Left hindlimb (tissue), 1 donor: ENCODE results near the gene TCL1B.
"Not testable (repeated sequence)": the region's sequence is repeated elsewhere in the genome, so short reads cannot be mapped to it uniquely, and the experiment has no call there.

Source experiments
- DNase-seq: peaks from one replicate; pipeline ENCODE4 v3.0.0-alpha.2; 2018

Gene TCL1B, protein sequence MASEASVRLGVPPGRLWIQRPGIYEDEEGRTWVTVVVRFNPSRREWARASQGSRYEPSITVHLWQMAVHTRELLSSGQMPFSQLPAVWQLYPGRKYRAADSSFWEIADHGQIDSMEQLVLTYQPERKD

DNA sequence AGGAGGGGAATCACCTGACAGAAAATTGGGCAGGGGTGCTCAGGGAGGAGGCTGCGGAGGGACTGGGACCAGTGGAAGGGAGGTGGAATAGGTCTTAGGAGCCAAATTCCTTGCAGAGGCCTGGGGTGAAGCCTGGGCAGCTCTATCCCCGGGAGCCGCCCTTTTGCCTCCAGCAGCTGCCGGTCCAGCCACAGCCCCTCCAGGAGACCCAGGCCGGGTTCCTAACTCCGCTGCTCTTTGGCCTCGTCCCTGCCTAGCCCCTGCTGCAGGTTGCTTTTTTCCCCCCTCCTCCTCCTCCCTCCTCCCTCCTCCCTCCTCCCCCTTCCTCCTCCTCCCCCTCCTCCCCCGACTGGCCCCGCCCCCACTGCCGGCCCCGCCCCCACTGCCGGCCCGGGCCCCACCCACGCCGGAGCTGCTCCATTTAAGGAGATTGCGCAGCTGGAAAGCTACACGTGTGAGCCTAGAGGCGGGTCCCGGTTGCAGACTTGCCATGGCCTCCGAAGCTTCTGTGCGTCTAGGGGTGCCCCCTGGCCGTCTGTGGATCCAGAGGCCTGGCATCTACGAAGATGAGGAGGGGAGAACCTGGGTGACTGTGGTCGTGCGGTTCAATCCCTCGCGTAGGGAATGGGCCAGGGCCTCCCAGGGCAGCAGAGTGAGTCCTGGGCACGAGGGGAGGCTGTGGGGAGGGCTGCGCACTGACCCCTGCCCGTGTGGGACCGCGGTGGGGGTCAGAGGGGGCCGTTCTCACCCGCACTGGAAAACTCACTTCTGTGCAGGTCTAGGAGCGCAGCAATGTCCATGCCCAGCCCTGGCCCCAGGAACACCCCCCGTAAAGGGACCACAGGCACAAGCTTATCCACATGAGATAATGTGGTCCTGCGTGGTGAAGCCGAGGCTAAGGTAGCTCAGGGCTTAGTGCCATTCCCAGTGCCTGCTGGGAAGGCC, at the start of gene TCL1B:
Gene TCL1B, plus strand, starts transcription at position 449 of the 945 bp plus-strand sequence. Its CDS starts 42 bp downstream, at position 491.
- no peak for DNase-seq

DNA sequence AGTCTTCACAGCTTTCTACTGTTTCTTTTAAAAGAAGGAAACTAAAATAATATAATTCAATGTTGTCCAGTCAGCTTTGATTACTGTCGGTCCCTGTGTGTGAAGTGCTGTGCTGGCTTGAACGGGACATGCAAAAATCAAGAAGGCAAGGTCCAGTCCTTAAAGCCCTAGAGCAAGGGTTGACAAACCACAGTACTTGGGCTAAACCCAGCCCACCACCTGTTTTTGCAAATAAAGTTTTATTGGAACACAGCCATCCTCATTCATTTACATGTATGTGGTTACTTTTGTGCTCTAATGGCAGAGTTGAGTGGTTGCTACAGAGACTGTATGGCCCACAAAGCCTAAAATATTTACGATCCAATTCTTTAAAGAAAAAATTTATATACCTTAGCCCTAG, 41.2 kb upstream of the TCL1B start:
- DNase-seq = no peak

DNA sequence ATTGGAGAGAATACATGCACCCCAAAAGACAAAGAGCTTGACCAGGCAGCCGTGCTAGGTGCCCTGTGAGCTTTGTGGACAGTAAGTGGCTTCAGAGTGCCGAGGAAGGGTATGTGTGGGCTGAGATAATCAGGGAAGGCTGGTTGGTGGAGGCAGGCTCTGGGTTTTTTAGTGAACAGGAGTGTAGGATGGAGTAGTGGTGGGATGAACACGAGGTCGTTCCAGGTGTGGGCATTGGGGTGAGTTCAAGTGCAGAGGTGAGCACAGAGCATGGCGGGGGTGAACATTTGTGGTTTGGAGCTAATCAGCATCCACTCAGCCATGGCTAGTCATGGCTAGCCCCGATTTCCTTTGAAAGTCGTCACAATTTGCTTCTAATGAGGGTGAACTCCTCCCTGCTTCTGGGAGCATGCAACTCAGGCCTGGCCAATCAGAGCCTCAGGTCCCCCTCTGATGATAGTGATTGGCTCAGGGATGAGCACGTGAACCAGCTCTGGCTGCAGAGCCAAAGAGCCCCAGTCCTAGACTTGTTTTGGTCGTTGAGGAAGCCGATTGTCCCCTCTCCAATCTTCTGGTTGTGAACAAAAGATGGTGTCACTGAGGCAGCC, 40.7 kb upstream of the TCL1B start:
- DNase-seq = no peak

DNA sequence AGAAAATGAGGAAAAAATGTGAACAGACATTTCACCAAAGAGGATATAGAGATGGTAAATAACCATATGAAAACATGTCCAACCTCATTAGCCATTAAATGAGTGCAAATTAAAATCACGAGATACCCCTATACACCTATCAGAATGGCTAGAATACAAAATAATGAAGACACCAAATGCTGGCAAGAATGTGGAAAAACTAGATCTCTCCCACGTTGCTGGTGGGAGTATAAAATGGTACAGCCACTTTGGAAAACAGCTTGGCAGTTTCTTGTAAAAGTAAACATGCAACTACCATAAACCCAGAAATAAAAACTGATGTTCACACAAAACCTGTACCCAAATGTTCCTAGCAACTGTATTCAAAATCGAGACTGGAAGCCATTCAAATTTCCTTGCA, 38.3 kb upstream of the TCL1B start:
- DNase-seq = no peak

DNA sequence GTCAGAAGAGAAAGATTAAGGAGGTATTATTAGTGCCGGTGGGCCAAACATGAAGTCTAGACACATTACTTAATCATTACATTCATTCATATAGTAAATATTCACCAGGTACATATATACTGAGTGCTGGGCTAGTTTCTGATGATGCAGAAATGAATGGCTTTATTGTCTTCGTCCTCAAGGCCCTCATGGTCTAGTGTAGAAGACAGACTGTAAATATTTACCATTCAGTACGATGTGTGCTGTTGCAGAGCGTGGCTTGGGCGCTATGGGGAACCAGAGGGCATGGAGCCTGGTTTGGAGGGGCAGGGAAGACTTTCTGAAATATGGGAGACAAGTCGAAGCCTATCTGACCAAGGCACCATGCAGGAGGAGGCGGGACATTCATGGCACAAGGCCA, 37.0 kb upstream of the TCL1B start:
- DNase-seq = no peak

DNA sequence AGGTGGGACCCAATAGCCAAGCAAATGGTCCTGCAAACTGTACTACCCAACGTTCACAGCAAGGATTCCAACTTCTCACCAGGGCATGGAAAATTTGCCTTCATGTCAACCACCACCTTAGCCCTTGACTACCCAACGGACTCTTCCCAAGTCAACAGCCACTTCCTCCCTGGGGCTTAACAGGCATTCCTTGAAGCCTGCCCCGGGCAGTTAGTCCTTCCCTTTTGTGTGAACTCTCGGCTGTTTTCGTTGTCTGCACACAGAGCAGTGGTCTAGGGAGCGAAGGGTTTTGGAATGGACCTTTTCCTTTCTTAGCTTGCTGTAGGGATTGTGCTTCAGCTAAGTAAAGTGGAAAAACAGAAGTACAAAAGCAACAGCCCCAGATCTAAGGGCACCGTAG, 35.2 kb upstream of the TCL1B start:
- DNase-seq = no peak

DNA sequence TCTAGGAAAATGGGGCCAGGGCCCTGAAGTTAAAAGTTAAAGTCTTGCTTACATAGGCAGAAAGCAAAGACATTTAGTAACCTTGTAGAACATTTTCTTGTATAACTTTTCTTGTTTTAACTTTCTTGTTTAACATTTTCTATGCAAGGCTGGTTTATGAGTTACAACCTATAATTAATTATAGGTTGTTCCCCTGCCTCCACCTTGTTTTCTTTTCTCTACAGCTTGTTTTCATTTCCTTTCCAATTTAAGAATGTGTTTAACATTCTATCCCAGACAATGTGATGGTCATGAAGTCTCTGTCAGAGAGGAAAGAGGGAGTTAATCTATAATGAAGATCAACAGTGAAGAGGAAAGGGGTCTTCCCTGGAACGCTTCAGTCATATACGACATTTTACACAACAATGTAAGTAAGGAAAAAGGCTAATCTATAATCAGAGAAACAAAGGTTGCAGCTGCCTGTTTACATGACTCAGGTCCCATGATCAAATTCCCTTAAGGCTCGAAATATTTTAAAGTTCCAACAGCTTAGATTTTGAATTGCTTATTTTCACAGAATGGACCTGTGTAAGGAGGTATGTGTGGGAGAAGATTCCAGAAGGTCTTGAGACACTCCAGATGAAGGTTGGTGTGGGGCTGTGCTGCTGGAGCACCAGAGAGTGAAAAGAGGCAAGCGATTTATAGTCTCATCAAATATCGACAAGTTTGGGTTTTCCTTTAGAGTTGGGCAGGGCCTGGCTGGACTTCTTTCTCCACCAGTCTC, 34.2 kb upstream of the TCL1B start:
- DNase-seq = no peak

DNA sequence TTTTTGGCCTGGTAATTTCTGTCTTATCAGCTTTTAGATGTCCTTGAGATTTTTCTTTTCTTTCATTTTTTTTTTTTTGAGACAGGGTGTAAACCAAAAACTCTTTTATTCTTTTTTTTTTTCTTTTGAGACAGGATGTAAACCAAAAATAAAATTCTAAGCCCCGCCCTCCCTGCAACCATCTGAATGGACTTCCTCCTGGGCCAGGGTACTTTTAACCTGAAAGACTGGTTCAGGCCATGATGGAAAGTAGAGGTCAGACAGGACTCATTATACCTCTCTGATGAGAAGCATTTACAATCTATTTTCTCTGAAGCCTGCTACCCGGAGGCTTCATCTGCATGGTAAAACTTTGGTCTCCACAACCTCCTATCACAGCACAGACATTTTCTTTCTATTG, 33.5 kb upstream of the TCL1B start:
- no peak for DNase-seq

DNA sequence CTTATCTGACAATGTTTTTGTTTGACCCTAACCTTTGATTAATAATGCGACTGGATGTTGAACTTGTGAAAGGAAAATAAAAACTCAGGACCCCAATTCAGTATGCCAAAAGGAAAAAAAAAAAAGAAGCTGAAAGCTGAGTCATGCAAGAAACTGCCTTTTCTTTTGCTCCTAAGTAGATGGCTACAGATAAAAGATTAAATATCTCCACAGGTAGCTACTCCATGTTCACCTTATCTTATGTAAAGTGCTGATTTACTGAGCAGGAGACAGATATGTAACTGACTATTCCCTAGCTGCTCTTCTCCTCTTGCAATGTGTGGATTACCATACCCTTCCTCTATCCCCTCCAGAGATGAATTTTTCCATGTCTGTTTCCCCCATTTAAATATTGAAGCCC, 30.8 kb upstream of the TCL1B start:
- no peak for DNase-seq

DNA sequence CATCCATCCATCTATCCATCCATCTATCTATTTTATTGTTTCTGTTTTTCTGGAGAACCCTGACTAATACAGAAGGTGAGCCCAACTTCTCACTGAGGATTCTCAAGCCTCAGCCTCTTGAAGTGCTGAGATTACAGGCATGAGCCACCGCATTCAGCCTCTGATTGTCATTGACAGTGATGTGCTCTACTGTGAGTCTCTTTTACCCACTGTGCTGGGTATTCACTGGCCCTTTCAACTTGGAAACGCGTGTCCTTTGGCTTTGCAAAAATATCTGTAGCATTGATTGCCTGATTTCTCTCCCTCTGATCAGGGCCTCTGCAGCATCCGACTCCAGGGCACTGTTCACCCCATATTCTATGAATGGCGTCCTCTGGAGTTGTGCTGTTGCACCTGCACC, 29.6 kb upstream of the TCL1B start:
- no peak for DNase-seq

DNA sequence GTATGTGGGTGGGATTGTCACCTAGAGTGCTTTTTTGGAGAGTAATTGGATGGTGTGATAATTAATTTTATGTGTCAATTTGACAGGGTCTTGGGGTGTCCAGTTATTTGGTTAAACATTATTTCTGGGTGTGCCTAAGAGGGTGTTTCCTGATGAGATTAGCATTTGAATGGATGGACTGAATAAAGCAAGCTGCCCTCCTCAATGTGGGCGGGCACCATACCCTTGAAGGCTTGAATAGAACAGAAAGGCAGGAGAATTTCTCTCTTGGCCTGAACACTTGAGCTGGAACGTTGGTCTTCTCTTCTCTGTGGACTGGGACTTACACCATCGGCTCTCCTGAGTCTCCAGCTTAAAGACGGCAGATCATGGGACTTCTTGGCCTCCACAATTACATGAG, 28.8 kb upstream of the TCL1B start:
- no peak for DNase-seq

DNA sequence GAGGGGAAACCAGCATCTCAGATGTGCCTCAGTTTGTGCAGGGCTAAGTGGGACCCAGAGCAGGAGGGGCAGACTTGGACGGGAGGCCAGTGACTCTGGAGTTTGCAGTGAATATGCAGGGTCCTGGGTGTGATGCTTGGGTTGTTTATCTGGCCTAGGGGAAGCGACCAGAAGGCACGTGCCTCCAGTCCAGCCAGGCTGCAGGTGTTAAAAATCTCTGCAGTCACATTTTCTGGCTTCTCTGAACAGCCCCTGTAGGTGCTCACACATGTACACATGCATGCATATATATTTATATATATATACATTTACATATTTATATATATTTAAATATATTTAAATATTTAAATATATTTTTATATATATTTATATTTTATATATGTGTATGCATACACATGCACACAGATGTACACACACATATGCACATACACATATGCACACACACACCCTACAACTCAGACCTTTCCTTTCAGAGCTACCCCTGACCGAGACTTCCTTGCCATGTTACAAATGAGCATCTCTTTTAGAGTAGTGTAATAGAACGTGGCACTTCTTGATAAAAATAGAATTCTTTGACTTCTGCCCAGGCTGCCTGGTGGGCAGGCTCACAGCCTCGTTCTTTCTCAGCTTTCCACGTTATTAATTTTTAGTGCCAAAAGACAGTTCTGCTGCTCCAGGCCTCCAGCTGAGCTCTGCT, 26.8 kb upstream of the TCL1B start:
- no peak for DNase-seq

DNA sequence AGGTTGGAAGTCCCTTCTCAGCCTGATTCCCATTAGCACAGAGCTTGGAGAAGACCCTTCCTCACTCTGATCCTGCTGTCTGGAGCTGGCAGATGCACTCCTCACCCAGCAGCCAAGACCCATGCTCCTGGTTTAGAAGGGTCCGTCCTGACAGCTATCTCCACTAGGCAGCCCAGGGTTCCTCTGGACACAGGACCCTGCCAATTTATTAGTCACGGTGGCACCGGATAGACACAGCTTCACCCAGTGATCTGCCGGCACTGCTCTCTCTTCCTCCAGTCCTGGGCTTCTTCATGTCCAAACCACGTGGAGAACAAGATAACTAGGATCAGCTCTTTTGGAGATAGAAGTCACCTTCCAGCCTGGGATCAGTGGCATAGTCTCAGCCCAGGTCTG, 26.2 kb upstream of the TCL1B start:
- DNase-seq = no peak

DNA sequence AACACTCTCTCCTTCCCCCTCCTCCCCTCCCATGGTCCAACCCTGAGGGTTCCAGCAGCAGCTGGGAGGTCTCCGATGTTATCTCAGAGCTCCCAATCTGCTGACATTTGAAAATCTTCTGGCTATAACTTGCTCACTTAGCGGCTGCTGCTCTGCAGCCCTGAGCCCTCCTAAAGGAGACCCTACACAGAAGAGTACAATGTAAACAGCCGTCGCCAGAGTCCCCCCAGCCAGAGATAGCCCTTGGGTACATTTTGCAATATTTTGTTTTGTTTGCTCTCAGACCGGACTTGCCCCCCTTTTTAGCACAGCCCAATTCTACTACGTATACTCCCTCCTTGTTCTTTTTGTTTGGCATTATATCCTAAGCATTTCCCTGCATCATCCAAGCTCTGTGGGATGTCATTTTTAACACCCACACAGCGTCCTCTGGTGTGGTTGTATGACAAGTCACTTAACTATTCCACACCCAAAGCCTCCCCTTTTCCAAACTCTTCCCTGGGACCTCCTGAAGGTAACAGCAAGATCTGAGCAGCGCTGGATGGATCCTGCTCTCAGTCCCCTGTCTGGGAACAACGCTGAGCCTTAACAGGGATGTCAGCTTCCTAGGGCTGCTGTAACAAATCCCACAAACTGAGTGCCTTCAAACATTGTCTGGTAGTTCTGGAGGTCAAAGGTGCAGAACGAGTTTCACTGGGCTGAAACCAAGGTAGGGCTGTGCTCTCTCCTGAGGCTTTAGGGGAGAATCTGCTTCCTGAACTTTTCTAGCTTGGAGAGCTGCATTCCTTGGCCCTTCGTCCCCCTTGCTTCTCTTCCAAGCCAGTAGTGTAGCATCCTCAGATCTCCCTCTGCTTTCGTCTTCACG, 25.3 kb upstream of the TCL1B start:
- DNase-seq = no peak

DNA sequence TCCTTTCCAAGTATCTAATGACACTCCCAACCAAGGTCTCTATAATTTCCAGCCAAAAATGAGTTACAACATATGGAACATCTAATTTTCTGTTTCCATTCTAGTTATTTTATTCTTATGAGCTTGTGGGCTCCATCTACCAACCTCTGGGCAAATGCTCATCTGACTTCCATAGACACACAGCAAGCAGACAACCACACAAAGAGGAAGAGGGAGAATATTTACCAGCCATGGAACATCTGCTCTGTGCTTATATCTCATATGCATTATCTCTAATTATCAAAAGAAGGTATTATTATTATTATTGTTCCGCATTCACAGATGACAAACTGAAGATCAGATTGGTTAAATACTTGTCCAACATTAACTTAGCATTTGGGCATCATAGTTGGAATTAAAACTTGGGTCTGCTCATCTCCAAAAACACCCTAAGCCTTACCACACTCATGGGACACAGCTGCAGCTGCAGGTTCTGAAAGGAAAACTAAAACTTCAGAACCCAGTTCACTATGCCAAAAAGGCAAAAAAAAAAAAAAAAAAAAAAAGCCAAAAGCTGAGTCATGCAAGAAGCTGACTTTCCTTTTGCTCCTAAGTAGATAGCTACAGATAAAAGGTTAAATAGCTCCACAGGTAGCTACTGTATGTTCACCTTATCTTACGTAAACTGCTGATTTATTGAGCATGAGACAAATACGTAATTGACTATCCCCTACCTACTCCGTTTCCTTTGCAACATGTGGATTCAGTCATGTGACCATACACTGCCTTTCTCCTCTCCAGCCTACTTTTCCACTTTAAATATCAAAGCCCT, 23.6 kb upstream of the TCL1B start:
- DNase-seq = no peak

DNA sequence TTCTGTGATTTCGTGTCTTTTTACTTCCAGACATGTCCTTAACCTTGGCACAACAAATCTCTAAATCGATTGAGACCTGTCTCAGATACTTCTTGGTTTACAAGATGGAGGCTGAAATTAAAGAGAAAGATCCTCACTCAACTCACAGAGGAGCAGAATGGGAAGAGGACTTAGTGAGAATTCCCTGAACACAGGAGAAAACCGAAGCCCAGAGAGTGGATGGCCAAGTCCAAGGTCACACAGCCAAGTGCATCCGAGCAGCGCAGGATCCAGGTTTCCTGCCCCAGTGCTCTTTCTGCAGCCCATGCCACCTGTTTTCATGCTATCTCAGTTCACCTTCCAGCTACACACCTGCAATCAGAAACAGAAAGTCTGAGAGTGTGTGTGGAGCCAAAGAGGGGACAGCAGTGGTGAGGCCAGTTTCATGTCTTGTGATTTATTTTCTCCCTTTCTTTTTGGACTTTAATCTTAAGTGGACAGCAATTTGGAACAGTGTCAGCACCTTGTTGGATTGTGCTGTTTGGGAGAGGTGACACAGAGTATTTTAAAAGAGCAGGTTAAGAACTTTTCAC, 22.9 kb upstream of the TCL1B start:
- DNase-seq = no peak

DNA sequence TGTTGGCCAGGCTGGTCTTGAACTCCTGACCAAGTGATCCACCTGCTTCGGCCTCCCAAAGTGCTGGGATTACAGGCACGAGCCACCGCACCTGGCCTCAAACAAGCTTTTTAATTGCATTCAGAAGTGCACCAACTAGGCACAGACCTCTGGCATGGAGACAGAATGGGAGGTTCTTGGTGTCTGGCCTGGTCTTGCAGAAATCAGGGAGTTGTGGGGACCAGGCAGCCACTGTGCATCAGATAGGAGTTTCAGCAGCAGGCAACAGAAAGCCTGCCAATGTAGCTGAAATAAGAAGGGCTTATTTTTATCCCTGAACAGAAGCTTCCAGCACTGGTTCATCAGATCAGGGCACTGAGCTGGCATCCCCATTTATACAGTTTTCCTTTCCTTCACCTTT, 22.2 kb upstream of the TCL1B start:
- no peak for DNase-seq

DNA sequence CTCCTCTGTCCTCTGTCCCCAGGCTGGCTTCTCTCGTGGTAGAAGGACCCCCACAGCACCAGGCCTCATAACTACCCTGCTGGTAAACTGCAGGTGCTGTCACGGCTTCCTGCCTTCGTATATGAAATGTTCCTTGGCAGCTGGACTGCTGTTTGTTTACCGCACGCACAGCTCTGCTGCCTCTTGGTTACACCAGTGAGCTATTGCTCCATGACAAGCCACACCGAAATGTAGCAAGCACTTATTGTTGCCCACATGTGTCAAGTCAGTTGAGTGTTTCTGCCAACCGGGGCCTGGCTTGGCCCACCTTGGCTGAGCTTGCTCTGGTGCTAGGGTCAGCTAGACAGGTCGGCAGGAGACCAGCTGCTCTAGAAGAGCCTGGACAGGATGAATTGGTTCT, 21.7 kb upstream of the TCL1B start:
- no peak for DNase-seq

DNA sequence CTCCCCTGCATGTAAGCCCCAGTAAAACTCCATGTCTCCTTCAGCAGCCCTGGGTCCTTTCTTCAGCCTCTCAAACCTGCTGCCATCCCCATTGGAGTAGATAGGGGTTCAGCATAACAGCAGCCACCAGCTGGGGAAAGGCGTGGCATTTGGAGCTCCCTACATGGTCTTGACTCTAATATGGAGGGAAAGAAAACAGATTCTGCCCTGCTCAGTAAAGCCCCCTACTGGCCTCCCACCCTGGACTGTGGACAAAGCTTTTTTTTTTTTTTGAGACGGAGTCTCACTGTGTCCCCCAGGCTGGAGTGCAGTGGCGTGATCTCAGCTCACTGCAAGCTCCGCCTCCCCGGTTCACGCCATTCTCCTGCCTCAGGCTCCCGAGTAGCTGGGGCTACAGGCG, 20.7 kb upstream of the TCL1B start:
- DNase-seq = not testable (repeated sequence)

DNA sequence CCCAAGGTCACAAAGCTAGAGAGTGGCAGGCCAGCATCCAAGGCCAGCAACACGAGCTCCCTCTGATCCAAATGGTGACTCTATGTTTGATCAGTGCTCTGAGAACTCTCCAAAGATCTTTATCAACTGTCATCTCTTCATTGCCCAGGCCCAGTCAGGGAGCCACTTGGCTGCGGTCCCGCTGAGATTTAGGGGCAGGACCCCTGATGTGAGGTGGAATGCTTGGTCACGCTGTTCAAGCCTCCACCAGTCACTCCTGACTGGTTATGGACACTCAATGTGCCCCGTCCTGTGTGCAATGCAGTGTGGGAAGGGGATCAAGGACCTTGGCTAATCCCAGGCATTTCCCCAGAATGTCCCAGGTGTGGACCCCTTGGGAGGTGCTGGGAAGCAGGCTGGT, 19.8 kb upstream of the TCL1B start:
- DNase-seq = no peak
